Astrocyte (in vitro differentiated cells and primary cell): ENCODE results near the gene CSNK1A1.

Source experiments
- EZH2 ChIP-seq: IDR thresholded peaks from 2 replicates; pipeline ENCODE4 v1.6.1; 2012; ENCODE audit warnings: mild to moderate bottlenecking, low read length, inconsistent platforms; ENCODE audit not compliant: insufficient read depth
- TF ChIP-seq, protein P1 (sequence below): IDR thresholded peaks from 2 replicates; pipeline ENCODE4 v1.5.1; 2011; ENCODE audit warnings: low read depth, mild to moderate bottlenecking, inconsistent platforms, low read length, moderate library complexity; ENCODE audit not compliant: insufficient read depth

GRCh38 chr5:149561848-149562247 is 10.6 kb upstream of the CSNK1A1 start:
- TF ChIP-seq, protein P1, sequence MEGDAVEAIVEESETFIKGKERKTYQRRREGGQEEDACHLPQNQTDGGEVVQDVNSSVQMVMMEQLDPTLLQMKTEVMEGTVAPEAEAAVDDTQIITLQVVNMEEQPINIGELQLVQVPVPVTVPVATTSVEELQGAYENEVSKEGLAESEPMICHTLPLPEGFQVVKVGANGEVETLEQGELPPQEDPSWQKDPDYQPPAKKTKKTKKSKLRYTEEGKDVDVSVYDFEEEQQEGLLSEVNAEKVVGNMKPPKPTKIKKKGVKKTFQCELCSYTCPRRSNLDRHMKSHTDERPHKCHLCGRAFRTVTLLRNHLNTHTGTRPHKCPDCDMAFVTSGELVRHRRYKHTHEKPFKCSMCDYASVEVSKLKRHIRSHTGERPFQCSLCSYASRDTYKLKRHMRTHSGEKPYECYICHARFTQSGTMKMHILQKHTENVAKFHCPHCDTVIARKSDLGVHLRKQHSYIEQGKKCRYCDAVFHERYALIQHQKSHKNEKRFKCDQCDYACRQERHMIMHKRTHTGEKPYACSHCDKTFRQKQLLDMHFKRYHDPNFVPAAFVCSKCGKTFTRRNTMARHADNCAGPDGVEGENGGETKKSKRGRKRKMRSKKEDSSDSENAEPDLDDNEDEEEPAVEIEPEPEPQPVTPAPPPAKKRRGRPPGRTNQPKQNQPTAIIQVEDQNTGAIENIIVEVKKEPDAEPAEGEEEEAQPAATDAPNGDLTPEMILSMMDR = no peak
- TF ChIP-seq EZH2 = no peak
